ENCODE measurements around the gene CARNS1. TPM values are rescaled to one million over a fixed set of nuclear protein-coding genes. Genes with fewer than 3 reads are reported as not detected.

The CARNS1 gene
- total RNA-seq, 1 donor from 2014 or later: under 0.01 TPM

- no peak for DNase-seq (ENCODE audit: low spot score in 2 of 2)
- FAIRE-seq: no peak
These were observed 39.2 kb upstream of the CARNS1 start for GRCh38 chr11:67376063-67376820.

DNA sequence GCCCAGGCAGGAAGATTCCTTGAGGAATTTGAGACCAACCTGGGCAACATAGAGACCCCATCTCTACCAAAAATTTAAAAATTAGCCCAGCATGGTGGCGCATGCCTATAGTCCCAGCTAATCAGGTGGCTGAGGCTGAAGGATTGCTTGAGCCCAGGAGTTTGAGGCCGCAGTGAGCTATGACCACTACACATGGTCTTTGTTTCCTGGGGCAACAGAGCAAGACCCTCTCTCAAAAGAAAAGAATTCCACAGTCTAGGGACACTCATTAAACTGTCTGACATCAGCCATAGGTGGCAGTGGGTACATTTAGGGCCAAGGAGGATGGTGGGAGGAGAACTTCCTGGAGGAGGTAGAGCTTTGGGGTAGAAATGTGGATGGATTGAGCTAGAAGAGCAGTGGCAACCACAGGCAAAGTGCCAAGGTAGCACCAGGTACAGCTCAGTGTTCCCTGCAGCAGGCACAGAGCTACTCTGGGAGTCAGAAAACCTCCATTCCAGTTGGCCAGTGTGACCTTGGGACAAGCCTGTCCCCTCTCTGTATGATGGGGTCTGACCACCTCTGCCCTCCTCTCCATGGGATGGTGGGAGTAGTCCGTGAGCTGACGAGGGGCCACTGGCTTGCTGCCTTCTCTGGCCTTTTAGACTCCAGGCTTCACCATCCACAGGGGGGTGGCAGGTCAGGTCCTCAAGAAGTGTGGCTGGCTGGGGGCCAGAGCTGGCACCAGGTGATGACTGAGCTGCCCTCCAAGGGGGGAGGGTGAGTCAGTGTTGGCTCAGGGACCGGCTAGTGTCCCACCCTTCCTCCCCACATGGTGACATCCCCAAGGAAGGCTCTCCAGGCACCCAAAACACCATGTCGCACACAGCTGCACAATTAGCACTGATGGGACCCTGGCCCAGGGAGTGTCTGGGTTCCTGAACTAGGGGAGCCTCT, 38.3 kb upstream of the CARNS1 start:
- FAIRE-seq (no peak), DNase-seq (ENCODE audit: low spot score in 2 of 2) (no peak)

DNA sequence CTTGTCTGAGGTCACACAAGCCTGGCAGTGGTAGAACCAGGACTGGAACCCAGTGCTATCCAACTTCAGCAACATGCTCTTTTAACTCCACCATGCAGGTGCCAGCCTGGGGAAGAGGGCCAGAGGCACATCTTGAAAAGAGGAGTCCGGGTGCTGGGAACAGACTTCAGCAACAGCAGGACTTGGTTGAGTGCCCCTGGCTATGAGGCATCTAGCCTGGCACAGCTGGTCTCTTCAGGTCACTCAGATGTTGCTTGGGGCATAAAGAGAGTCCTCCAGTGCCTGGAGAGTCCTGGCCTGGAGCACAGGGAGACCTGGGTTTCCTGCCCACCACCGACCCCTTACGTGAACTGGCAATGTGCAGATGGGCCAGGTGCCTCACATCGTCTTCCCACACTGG, 36.9 kb upstream of the CARNS1 start:
- no peak for FAIRE-seq

DNA sequence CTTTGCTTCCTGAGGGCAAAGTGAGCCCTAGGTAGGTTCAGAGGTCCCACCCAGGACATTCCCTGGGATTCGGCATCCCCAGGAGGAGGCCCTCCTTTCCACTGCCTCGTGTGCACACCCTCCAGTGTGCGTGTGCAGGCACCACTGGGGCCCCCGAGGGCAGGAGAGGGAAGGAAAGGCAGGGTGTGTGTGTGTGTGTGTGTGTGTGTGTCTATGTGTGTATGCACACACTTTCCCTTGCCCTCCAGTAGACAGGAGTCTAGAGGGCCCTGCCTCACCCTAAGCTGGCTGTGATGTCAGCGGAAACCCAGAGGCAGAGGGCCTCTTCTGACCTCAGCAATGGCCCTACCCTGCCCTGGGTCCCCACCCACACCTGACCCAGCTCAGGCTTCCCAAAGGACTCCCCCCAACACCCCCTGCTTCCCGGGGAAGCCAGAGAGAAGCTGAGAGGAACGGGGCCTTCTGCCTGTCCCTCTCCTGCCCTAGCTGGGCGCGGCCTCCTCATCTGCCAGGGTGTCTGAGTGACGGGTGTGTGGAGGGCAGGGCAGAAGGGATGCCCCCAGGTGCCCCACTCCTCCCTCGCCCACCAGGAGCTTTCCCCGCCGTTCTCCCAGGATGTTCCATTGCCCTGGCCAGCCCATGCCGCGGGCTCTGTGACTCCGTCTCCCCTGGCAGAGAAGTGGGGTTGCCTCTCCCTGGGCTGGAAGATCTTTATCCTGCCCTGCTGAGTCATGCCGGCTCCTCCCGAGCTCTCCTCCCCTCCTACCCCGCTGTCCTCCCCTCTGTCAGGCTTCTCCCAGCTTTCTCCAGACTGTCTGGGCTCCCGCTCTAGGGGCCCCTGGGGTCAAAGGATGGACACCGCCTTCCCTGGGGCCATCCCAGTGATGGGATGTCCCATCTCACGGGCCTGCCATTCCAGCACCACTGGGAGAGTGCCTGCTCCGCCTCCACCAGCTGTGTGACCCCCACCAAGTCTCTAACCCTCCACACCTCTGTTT, 36.1 kb upstream of the CARNS1 start:
- DNase-seq (ENCODE audit: low spot score in 2 of 2) (no peak), FAIRE-seq (no peak)

More for the DNA sequence above, 36.9 kb upstream of the CARNS1 start:
- DNase-seq (ENCODE audit: low spot score in 2 of 2): no peak

DNA sequence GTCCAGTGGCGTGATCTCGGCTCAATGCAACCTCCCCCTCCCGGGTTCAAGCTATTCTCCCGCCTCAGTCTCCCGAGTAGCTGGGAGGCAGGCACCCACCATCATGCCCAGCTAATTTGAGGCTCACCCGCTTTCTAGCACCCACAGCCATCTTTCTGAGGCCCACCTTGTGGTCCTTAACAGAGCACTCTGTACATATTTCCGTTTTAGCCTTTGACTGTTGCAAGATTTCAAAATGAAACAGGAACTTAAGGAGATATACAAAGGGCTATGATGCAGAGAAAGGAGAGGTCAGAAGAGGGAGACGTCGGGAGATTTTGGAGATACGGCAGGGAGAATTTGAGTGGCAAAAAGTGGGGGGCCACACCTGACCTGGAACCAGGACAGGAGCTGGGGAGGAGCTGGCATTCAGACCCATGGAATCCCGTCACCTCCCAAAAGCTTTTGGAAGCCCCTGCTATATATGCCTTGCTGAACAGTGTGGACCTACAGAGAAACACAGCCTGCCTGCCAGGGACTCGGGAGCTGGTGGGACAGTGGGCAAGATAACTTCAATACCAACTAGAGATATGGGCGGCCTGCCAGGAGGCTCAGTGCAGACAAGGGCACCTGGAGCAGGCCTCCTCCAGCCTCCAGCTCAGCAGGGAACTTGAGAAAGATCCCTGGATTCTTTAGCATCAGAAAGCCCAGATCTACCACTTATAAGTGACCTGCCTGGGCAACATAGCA, 34.1 kb upstream of the CARNS1 start:
- FAIRE-seq: no peak

GRCh38 chr11:67382276-67383136, 33.0 kb upstream of the CARNS1 start:
- peak; percentile 70 to 85 for DNase-seq (ENCODE audit: low spot score in 2 of 2)
- FAIRE-seq: no peak

More for the DNA sequence above, 34.1 kb upstream of the CARNS1 start:
- no peak for DNase-seq (ENCODE audit: low spot score in 2 of 2)

GRCh38 chr11:67384851-67385366, 30.6 kb upstream of the CARNS1 start:
- FAIRE-seq (no peak), DNase-seq (ENCODE audit: low spot score in 2 of 2) (no peak)

DNA sequence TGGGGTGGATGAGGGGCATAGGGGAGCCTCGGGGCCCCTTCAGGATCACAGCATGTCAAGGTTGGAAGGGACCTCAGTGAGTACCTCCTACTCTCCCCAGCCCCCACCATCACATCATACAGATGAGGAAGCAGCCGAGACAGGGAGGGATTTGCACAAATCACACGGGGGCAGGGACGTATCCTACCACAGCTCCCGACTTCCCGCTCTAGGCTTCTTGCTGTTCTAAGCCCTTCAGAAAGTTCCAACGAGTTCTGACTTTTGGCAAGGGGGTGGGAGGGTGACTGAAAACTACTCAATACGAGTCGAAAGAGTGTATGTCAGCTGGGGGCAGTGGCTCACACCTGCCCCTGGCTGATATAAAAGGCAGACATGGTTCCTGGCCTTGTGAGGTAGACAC, 28.4 kb upstream of the CARNS1 start:
- FAIRE-seq: no peak

GRCh38 chr11:67387518-67387917, 28.0 kb upstream of the CARNS1 start:
- FAIRE-seq: no peak
- no peak for DNase-seq (ENCODE audit: low spot score in 2 of 2)

More for the DNA sequence above, 28.4 kb upstream of the CARNS1 start:
- no peak for DNase-seq (ENCODE audit: low spot score in 2 of 2)

DNA sequence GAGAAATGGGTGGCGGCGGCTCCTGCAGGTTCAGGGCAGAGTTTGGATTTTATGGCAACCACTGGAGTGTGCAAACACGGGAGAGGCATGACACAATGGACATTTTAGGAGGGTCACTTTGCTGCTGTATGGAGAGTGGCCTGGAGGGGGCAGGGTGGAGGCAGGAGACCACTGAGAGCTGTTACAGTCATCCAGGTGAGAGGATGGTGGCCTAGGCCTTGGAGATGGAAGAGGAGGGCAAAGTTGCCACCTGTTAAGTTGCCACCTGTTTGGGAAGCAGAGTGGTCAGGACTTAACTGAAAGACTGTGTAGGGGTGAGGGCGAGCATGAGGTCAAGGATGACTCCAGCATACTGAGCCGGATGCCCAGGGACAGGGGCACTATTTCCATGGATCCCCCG, 26.0 kb upstream of the CARNS1 start:
- DNase-seq (ENCODE audit: low spot score in 2 of 2): no peak
- no peak for FAIRE-seq

DNA sequence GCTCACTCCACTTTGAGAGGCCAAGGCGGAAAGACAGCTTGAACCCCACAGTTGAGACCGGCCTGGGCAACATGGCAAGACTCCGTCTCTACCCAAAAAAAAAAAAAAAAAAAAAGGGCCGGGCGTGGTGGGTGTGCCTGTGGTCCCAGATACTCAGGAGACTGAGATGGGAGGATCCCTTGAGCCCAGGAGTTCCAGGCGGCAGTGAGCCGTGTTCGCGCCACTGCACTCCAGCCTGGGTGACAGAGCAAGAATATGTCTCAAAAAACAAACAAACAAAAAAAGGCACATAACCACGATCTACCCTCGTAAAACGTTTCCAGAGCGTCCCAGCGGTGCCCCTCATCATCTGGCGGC, 24.6 kb upstream of the CARNS1 start:
- DNase-seq (ENCODE audit: low spot score in 2 of 2): no peak
- no peak for FAIRE-seq

GRCh38 chr11:67391304-67392182, 23.9 kb upstream of the CARNS1 start, which contains the start of gene RAD9A:
TSS of gene RAD9A (plus strand) at chr11:67391986. CDS start at chr11:67392045, 59 bp downstream.
- FAIRE-seq (no peak), DNase-seq (ENCODE audit: low spot score in 2 of 2) (peak; percentile 99)

DNA sequence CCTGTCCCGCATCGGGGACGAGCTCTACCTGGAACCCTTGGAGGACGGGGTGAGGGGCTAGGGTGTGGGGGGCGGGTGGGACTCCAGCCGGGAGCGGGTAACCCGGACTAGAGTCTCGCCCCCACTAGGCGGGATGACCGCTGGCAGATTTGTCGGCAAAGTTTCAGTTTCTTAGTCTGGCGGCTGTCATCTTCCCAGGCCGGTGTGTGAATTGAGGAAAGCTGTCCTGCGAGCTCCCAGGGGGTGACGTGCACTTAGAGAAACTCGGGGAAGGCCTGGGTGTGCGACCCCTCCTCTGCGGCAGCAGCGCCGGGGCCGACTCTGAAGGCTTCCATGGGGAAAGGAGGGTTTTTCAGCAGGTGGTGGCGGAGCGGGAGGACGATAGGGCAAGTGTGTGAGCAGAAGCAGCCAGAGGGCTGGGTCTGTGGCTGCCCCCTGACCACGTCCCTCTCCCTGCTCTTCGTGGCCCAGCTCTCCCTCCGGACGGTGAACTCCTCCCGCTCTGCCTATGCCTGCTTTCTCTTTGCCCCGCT, 23.2 kb upstream of the CARNS1 start:
- DNase-seq (ENCODE audit: low spot score in 2 of 2): no peak
- FAIRE-seq: no peak

GRCh38 chr11:67393437-67393836, 22.0 kb upstream of the CARNS1 start:
- FAIRE-seq: no peak
- no peak for DNase-seq (ENCODE audit: low spot score in 2 of 2)

- FAIRE-seq (no peak), DNase-seq (ENCODE audit: low spot score in 2 of 2) (no peak)
These were observed 21.5 kb upstream of the CARNS1 start for GRCh38 chr11:67393990-67394389.

GRCh38 chr11:67395555-67396258, 19.8 kb upstream of the CARNS1 start:
- no peak for FAIRE-seq
- DNase-seq (ENCODE audit: low spot score in 2 of 2): no peak

- no peak for FAIRE-seq
- no peak for DNase-seq (ENCODE audit: low spot score in 2 of 2)
These were observed 19.3 kb upstream of the CARNS1 start for GRCh38 chr11:67396259-67396581.

Data from frontal cortex (tissue), 4 donors.